ENCODE results near the gene ADAM21.
"Not testable (repeated sequence)": the region's sequence is repeated elsewhere in the genome, so short reads cannot be mapped to it uniquely, and the experiment has no call there.

ADAM21 gene

GRCh38 chr14:70416338-70416724, 35.6 kb upstream of the ADAM21 start:
- DNase-seq (ENCODE audit: low read depth in 1 of 2, low spot score in 1 of 2), result no peak
- no peaks in the 10 kb centered on the region for H3K27me3 ChIP-seq (ENCODE audit: insufficient read depth, poor library complexity, severe bottlenecking)
- H3K4me3 ChIP-seq (replicated peaks; ENCODE audit: insufficient read depth, low read length), result peak overlapping the region; percentile 76
- no peak overlapping the region for H3K27ac ChIP-seq (replicated peaks)
- no peak for TF ChIP-seq SPI1 (IDR thresholded peaks at IDR 0.05; ENCODE audit: borderline replicate concordance, low read depth)
- TF ChIP-seq GABPA (IDR thresholded peaks at IDR 0.05; ENCODE audit: low read depth), result no peak
- TF ChIP-seq, protein P1, sequence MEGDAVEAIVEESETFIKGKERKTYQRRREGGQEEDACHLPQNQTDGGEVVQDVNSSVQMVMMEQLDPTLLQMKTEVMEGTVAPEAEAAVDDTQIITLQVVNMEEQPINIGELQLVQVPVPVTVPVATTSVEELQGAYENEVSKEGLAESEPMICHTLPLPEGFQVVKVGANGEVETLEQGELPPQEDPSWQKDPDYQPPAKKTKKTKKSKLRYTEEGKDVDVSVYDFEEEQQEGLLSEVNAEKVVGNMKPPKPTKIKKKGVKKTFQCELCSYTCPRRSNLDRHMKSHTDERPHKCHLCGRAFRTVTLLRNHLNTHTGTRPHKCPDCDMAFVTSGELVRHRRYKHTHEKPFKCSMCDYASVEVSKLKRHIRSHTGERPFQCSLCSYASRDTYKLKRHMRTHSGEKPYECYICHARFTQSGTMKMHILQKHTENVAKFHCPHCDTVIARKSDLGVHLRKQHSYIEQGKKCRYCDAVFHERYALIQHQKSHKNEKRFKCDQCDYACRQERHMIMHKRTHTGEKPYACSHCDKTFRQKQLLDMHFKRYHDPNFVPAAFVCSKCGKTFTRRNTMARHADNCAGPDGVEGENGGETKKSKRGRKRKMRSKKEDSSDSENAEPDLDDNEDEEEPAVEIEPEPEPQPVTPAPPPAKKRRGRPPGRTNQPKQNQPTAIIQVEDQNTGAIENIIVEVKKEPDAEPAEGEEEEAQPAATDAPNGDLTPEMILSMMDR (IDR thresholded peaks at IDR 0.05; ENCODE audit: insufficient read depth, low read length), result no peak
- no peak for TF ChIP-seq POLR2AphosphoS5 (IDR thresholded peaks at IDR 0.05; ENCODE audit: low read depth)
- TF ChIP-seq REST (IDR thresholded peaks at IDR 0.05; ENCODE audit: insufficient replicate concordance, low read depth), result no peak

GRCh38 chr14:70416725-70417349, 35.1 kb upstream of the ADAM21 start, which contains the start of gene SYNJ2BP:
Gene SYNJ2BP (minus strand): TSS chr14:70417090. CDS start chr14:70416963, 127 bp downstream.
- DNase-seq (ENCODE audit: low read depth in 1 of 2, low spot score in 1 of 2), result peak; percentile 1 to 15
- Histone ChIP-seq H3K27ac (replicated peaks) (no peak within 1 kb of the TSS), H3K4me3 (replicated peaks; ENCODE audit: insufficient read depth, low read length) (peak within 1 kb of the TSS; percentile 76), H3K27me3 (ENCODE audit: insufficient read depth, poor library complexity, severe bottlenecking) (no peaks in the 10 kb centered on the region)
- no peak for TF ChIP-seq REST (IDR thresholded peaks at IDR 0.05; ENCODE audit: insufficient replicate concordance, low read depth)
- TF ChIP-seq GABPA (IDR thresholded peaks at IDR 0.05; ENCODE audit: low read depth), result peak; percentile 81

DNA sequence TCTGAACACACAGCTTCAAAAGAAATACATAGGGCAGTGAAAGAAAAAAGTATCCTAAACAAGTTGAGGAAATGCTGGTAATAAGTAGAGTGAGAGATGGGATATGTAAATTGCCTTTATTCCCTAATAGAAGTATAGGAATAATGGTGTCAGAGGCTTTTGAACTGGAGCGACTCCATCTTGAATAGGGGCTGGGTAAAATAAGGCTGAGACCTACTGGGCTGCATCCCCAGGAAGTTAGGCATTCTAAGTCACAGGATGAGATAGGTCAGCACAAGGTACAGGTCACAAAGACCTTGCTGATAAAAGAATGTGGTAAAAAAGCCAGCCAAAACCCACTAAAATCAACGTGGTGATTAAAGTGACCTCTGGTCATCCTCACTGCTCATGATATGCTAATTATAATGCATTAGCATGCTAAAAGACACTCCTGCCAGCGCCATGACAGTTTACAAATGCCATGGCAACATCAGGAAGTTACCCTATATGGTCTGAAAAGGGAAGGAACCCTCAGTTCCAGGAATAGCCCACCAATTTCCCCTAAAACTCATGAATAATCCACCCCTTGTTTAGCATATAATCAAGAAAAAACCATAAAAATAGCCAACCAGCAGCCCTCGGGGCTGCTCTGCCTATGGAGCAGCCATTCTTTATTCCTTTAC, 32.6 kb upstream of the ADAM21 start:
- DNase-seq (ENCODE audit: low read depth in 1 of 2, low spot score in 1 of 2); H3K27ac ChIP-seq (replicated peaks); H3K4me3 ChIP-seq (replicated peaks; ENCODE audit: insufficient read depth, low read length); H3K27me3 ChIP-seq (ENCODE audit: insufficient read depth, poor library complexity, severe bottlenecking): not testable (repeated sequence)

GRCh38 chr14:70422538-70422937, 29.4 kb upstream of the ADAM21 start:
- Histone ChIP-seq H3K27me3 (ENCODE audit: insufficient read depth, poor library complexity, severe bottlenecking) (no peaks in the 10 kb centered on the region), H3K4me3 (replicated peaks; ENCODE audit: insufficient read depth, low read length) (no peak overlapping the region), H3K27ac (replicated peaks) (no peak overlapping the region)
- TF ChIP-seq SPI1 (IDR thresholded peaks at IDR 0.05; ENCODE audit: borderline replicate concordance, low read depth) (no peak), GABPA (IDR thresholded peaks at IDR 0.05; ENCODE audit: low read depth) (no peak), POLR2AphosphoS5 (IDR thresholded peaks at IDR 0.05; ENCODE audit: low read depth) (no peak), REST (IDR thresholded peaks at IDR 0.05; ENCODE audit: insufficient replicate concordance, low read depth) (no peak)
- TF ChIP-seq, protein P1 (IDR thresholded peaks at IDR 0.05; ENCODE audit: insufficient read depth, low read length), result no peak
- no peak for DNase-seq (ENCODE audit: low read depth in 1 of 2, low spot score in 1 of 2)
